Urothelium cell line (cell line): ENCODE results near the gene ZFYVE19.

ENCODE experiments used
- DNase-seq: peaks from one replicate; pipeline ENCODE4 v3.0.0; 2011; ENCODE audit warnings: low spot score, mixed read lengths
- FAIRE-seq: peaks from 2 replicates; lab custom pipeline; 2011; peaks lifted over from hg19 to GRCh38; lab: Jason Lieb, UNC

ZFYVE19 gene

DNA sequence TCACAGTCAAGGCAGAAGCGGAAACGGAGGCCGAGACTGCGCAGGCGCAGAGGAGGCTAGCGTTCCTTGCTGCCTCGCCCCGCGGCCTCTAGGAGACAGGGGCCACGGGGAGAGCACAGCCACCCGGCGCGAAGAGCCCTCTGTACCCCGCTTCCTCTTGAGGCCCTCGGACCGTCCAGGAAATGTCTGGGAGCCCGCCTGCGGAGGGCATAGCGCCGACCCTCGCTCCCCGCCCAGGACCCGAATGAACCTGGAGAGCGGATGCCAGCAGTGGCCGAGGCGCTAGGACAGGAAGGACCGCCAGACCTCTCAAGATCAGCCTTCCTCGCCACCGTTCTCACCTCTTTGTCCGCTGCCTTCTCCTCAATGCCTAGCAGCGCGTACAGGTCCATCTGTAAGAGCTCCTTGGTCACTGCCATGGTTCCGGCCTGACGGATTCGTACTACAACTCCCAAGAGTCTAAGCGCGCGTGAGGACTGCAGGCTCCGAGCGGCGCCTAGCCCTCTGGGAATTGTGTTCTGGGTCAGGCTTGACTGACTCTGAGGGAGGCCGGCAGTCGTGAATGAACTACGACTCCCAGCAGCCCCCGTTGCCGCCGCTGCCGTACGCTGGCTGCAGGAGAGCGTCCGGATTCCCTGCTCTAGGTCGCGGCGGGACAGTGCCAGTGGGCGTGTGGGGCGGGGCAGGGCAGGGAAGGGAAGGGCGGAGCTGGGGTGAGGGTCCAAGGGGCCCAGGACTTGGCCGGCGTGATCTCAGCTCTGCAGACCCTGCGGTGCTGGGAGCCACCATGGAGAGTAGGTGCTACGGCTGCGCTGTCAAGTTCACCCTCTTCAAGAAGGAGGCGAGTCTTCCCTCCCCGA is at the start of gene ZFYVE19, which contains the start of gene DNAJC17:
Gene ZFYVE19 (plus strand): TSS at position 62 of the 860 bp plus-strand sequence. CDS start 501 bp downstream, at position 563.
Gene DNAJC17 (minus strand): TSS at position 446 of the 860 bp plus-strand sequence. CDS start 27 bp downstream, at position 419.
- FAIRE-seq: peak; percentile 86
- DNase-seq: peak; percentile 96

DNA sequence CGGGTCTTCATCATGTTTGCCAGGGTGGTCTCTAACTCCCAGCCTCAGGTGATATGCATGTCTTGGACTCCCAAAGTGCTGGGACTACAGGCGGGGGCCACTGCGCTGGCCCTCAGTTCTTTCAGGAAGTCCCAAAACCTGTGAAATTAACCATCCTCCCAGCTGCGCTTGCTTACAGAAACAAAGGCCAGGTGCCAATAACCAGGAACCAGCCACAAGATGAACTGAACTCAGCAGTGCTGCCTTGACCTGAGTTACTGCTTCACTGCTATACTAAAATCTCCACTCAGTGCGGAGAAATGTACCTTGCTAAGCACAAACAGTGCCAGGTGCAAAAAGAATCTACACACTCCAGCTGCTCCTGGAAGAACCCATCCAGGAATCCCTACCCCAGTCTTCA is 46.9 kb upstream of the ZFYVE19 start:
- FAIRE-seq: no peak
- no peak for DNase-seq

DNA sequence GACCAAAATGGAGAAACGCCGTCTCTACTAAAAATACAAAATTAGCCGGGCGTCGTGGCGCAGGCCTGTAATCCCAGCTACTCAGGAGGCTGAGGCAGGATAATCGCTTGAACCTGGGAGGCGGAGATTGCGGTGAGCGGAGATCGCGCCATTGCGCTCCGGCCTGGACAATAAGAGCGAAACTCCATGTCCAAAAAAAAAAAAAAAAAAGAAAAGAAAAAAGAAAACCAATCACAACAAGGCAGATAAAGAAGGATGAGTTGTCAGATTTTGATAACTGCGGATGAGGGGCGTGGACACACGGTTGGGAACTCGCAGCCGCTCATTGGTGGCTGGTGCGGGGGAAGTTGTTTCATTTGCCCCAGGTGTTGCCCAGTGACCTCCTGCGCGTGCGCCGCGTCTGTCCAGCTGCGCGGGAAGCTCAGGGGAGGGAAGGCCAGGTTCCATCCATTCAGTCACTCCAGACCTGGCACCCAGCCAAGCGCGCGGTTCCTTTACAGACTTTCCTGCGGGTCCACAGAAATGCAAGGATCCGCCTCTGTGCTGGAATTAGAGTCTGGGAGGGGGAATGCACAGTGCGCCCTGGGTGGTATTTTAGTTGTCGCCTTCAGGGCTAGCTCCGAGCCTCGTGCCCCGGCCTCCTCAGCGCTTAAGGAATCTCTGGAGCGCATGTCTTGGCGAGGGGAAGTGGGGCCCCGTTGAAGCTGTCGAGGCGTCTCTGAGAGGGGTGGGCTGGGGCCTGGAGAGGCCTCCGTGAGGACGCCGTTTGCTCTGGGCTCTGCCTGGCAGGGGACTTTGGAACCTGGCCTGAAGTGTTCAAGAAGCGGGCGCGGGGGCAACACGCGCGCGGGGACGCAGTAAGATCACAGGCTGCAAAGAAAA is 43.7 kb upstream of the ZFYVE19 start:
- DNase-seq: no peak
- FAIRE-seq: no peak

DNA sequence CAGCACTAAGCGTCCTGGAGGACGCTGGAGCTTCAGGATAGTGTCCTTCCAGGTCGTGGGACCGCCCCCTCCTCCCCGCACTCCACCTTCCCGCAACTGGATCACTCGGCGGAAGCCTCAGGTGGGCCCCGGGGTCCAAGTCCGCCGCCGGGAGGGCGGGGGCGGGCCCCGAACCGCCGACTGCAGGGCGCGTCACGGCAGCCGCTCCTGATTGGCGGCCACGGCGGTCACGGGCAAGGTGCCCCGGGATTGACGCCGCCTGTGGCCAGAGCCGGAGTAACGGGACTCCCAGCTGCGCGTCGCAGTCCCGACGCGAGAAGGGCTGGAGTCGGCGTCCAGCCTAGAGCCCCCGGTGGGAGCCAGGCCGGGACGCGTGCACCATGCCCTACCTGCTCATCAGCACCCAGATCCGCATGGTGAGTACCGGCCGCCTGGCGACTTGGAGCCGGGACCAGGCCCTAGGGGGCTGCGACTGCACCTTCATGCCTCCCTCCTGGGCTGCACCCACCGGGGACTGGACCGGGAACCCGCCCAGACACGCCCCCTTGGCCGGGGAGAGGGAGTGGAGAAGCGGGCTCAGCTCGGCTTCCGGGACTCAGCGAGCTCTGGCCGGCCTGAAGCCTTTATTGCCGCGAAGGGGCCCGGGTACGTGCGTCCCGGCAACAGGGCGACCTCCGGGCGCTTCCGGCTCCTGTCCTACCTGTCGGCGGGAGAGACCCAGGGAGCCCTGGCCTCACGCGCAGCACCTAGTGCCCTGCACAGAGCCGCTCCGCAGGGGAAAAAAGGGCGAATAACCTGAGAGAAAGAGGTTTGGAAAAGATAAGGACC is 42.9 kb upstream of the ZFYVE19 start, which contains the start of gene GCHFR:
Gene GCHFR (plus strand): TSS at position 268 of the 828 bp plus-strand sequence. CDS start 113 bp downstream, at position 381.
- FAIRE-seq: no peak

DNA sequence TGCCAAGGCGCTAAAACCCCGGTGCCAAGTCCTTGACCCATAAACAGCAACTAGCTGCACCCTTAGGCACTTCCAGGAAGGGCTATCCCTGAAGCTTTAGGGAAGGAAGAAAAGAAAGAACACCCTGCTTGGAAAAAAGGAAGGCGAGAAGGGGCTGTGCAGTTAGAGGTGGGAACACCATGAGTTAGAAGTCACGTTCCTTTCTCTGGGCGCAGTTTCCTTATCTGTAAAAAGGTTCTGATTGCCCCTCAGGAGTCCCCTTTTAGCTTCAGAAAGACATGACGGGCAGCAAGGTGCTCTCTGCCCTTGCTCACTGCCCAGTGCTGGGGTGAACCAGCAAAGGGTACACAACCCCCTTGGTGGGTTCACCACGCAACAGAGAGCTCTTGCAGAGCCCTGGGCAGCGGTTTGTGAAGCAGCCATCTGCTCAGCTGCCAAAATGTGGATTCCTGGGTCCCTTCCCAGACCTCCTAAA is 42.2 kb upstream of the ZFYVE19 start:
- FAIRE-seq (no peak), DNase-seq (no peak)

More for the DNA sequence above, 42.9 kb upstream of the ZFYVE19 start, which contains the start of gene GCHFR:
- no peak for DNase-seq

GRCh38 chr15:40766194-40766815 is 40.6 kb upstream of the ZFYVE19 start:
- DNase-seq (no peak), FAIRE-seq (no peak)

GRCh38 chr15:40766906-40767837 is 39.7 kb upstream of the ZFYVE19 start:
- DNase-seq: peak; percentile 70
- FAIRE-seq: no peak

DNA sequence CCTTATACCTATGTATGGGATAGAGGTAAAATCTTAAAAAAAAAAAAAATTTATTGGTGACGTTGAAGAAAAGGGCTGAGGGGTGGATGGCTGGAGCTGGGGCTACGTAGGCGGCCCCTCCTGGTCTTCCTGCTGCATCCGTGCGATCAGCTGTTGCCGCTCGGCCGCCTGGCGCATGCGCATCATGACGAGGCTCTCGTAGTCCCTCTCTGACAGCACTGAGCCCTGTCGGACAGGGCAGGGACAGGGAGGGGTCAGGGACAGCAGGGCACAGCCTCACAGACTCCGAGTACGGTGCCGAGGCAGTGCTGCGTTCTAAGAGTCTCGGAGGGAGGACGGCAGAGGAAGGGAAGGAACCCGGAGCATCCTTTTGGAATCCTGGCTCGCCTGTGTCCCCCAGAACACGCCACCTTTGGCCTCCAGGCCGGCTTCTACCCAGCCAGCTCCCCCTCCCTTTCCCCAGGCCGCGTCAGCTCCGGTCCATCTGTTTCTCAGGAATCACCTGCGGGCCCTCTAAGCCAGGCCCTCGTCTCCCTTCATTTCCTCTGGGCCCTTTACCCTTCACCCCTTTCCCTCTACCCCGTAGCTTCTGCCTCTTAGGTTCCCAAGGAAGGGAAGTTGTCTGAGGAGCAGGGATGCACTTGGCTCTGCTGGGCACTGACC is 38.9 kb upstream of the ZFYVE19 start:
- DNase-seq (no peak), FAIRE-seq (no peak)

DNA sequence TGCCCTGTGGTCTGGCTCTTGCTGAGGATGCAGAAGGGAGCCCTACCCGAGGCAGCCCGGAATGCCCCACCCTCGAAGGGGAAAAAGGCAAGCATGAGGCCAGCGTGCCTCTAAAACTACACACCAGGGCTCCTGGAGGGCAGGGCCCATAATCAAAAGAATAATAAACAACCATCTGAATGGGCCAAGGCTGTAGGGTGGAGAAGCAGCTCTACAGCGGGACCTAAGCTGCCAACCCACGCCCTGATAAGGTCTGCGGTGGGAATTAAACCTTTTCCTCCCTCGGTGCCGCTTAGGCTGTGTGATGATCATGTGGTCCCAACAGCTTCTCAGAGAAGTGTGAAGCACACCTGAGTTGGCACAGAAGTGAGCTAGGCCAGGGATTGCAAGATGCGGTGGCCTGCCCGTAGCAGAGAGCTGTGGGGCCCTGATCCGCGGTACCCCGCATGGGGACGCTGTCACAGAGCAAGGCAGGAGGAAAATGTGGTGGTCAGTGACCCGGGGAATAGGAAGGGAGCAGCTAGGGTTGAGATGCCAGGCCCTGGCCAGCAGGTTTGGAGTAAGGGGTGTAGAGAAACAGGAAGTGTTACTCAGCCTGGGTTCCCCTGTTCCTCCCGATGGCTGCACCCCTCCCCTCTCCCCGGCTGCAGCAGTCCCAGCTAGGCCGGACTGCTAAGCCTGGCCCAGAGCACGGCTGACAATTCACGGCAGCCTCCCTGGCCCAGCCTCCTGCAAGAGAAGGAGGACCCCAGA is 38.2 kb upstream of the ZFYVE19 start:
- no peak for FAIRE-seq

DNA sequence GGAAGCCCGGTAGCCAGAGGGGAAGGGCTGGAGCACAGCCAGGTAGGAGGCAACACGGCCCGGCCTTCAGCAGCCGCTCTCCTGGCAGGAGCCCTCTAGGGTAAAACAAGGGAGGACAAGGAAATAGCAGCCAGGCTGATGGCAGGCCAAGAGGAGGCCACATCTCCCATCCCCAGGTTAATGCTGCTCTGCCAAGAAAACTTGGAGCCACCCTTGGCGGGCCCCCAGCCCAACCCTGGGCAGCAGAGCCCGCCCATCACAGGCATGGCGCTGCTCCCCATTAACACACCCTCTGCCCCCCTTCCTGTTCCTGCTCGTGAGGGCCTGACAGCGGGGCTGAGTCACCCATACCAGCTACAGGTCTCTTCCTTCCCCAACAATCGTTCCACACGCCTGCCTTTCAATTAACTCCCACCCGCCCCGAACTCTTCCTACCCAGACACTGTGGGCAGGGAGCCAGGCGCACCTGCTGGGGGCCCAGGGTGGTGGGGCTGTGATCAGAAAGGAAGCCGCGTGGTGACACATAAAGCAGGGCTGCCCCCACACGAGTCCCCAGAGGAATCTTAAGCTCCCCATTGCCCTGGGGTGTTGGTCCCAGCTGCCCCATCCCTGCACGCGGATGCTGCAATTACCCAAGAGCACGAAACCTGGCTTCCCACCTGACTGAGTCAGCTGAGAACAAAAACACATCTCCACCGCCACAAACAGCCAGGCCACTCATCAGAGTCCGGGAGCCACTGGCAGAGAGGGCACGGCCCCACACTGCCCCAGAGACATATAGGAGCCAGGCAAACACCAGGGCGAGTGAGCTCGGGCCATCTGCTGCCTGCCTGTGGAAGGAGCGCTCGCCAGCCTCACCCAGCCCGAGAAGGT is 37.4 kb upstream of the ZFYVE19 start, which contains the start of gene C15orf62:
Gene C15orf62 (plus strand): TSS at position 707 of the 873 bp plus-strand sequence. CDS start 516 bp downstream, outside the sequence.
- DNase-seq (peak; percentile 86), FAIRE-seq (peak; percentile 67)

More for the DNA sequence above, 38.2 kb upstream of the ZFYVE19 start:
- no peak for DNase-seq

DNA sequence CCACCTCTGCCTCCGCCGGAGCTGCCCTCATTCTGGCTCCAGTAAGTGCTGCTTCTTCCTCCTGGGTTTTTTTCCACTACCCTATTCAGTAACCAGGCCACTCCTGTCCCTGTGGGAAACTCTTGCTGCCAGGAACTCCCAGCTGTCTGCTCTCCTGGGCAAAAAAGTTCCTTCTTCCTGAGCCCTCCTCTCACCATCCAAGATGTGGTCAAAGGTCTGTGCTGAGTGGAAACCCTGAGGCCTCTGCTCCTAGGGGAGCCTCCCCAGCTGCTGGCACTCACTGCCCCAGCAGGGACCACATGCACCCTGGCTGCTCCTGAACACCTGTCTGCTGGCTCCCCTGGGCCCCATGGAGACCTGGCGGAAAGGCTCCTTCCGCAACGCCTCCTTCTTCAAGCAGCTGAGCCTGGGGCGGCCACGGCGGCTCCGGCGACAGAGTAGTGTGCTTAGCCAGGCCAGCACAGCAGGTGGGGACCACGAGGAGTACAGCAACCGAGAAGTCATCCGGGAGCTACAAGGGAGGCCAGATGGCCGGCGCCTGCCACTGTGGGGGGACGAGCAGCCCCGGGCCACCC is 36.7 kb upstream of the ZFYVE19 start:
- DNase-seq: no peak
- FAIRE-seq: no peak

DNA sequence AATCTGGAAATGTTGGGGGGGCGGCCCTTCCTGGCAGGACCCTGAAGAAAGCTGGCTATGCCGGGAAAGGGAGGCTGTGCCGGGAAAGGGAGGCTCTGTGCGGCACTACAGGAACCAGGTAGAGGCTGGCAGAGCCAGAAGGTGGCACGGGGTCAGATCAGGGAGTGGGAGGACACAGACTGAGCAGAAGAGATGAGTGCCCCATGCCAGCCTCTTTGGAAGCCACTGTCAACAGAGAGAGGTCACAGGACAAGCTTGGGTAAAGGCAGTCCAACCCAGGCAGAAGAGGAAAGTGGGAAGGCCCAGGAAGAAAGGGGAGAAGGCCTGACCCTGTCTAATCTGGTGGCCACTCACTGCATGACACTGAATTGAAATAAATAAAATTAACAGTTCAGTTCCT is 35.6 kb upstream of the ZFYVE19 start:
- no peak for FAIRE-seq
- DNase-seq: no peak

DNA sequence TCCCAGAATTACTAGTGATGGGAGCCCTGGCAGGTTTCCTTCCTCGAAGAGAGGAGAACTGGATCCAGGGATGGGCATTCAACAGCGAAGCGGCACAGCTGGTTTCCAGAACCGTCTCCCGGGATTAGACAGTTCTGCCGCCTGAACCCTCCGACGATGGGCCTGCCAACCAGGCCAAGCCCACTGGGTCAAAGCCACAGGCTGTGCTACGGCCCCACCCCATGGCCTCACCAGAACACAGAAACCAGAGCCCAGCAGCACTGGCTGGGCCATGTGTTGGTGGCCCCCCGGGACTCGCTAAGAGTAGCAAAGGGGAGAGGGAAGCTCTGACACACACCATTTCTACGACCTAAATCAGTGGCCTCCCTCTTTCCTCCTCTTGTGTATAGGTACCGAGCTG is 34.9 kb upstream of the ZFYVE19 start:
- DNase-seq (no peak), FAIRE-seq (no peak)

DNA sequence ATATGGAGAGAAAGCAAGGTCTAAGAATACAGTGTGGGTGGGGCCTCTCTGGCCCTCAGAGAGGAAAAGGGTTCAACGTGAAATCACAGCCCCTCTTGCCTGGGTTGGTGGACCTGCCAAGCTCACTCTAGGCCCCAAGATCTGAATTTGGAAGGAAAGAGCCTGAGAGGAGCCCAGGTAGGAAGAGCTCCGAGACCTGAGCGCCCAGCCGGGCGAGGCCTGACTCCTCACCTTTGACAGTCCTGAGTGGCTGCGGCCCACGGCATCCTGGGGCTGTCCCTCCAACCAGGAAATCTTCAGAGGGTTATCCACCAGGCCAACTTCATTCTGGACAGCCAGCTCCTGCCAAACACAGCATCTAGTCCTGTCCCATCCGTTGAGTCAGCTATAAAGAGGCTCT is 33.4 kb upstream of the ZFYVE19 start:
- DNase-seq: no peak
- no peak for FAIRE-seq

DNA sequence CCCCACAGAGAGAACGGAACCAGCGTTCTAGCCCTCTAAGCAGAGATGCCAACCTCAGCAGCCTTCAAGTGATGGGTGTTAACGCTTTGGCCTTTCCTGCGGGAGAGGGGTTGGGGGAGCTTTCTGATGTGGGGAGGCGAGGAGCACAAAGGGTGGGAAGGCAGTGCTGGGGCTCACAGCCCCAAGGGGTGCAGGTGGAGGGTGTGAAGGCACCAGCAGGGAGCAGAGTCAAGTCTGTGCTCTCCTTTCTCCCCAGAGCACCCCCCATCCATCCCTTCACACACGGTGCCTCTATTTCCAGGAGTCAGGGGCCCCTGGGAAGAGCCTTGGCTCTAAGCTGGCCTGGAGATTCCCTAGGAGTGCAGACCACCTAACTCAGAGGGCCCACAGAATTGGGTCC is 33.0 kb upstream of the ZFYVE19 start:
- no peak for DNase-seq
- FAIRE-seq: no peak

GRCh38 chr15:40775007-40775406 is 31.9 kb upstream of the ZFYVE19 start:
- no peak for FAIRE-seq
- DNase-seq: no peak
